ENCODE data around the gene IGFBP4.

Gene IGFBP4

DNA sequence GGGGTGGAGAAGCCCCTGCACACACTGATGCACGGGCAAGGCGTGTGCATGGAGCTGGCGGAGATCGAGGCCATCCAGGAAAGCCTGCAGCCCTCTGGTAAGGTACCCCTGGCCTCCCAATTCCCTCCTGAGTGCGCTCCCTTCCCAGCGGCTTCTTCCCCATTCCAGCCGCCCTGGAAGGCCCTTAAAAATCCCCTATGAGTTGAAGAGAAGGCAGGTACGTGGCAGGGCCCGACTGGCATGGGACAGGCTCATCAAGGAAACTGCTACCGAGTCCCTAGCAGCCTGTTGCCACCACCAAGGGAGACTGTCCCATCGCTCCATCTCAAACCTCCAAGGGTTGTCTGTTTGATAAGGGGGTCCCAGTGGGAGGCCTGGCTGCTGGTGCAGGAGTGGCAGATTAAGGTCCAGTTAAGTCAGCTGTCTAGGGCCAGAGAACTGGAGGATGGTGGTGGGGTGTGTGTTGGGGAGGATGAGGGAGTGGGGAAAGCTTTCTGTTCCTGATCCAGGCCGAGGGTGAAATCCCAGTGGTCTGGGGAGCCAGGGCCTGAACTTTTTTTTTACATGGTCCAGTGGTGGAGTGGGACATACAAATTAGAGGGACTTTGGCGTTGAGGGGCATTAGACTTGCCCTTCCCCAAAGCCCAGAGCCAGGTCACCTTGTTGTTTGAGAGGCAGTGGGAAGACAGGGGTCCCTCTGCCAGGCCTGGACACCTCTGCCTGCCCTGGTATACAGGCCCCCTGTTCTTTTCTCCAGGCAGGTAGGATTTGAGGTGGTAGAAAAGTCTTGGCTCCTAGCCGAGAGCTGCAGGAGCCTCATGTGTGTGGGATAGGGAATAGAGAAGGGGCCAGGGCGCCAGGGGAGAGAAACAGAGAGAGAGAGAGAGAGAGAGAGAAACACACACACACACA is 994 bp downstream of the IGFBP4 start:
- H3K4me3 ChIP-seq (ENCODE audit: low read depth, low read length) = peak overlapping the region; percentile 99
- TF ChIP-seq, protein P1, sequence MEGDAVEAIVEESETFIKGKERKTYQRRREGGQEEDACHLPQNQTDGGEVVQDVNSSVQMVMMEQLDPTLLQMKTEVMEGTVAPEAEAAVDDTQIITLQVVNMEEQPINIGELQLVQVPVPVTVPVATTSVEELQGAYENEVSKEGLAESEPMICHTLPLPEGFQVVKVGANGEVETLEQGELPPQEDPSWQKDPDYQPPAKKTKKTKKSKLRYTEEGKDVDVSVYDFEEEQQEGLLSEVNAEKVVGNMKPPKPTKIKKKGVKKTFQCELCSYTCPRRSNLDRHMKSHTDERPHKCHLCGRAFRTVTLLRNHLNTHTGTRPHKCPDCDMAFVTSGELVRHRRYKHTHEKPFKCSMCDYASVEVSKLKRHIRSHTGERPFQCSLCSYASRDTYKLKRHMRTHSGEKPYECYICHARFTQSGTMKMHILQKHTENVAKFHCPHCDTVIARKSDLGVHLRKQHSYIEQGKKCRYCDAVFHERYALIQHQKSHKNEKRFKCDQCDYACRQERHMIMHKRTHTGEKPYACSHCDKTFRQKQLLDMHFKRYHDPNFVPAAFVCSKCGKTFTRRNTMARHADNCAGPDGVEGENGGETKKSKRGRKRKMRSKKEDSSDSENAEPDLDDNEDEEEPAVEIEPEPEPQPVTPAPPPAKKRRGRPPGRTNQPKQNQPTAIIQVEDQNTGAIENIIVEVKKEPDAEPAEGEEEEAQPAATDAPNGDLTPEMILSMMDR (IDR thresholded peaks at IDR 0.05; ENCODE audit: low read depth, low read length) = no peak

DNA sequence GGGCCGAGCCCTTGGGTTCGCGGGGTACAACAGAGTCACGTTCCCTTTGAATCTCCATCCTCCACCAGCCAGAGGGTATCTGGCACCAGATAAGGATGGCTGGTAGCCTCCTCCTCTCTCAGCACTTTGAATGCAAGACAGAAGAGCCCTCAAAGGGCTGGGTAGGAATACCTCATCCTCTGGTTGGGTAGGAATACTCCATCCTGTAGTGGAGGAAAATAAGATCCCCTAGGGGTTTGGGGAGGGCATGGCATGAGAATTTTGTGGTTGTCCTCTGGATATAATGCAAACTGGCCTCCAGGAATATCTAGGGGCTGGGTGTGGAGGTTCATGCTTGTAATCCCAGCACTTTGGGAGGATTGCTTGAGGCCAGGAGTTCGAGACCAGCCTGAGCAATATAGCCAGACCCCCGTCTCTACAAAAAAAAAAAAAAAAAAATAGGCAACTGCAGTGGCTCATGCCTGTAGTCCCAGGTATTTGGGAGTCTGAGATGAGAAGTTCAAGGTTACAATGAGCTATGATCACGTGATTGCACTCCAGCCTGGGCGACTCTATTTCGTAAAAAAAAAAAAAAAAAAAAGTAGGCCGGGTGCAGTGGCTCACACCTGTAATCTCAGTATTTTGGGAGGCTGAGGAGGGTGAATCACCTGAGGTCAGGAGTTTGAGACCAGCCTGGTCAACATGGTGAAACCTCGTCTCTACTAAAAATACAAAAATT is 2.7 kb downstream of the IGFBP4 start:
- TF ChIP-seq, protein P1 (IDR thresholded peaks at IDR 0.05; ENCODE audit: low read depth, low read length) = no peak
- H3K4me3 ChIP-seq (ENCODE audit: low read depth, low read length) = peak overlapping the region; percentile 99

GRCh38 chr17:40447148-40447644 is 3.9 kb downstream of the IGFBP4 start:
- H3K4me3 ChIP-seq (ENCODE audit: low read depth, low read length) = peak overlapping the region; percentile 15
- TF ChIP-seq, protein P1 (IDR thresholded peaks at IDR 0.05; ENCODE audit: low read depth, low read length) = no peak

GRCh38 chr17:40447806-40448205 is 4.6 kb downstream of the IGFBP4 start:
- H3K4me3 ChIP-seq (ENCODE audit: low read depth, low read length) = peak overlapping the region; percentile 19
- TF ChIP-seq, protein P1 (IDR thresholded peaks at IDR 0.05; ENCODE audit: low read depth, low read length) = no peak

GRCh38 chr17:40448213-40448638 is 5.0 kb downstream of the IGFBP4 start:
- peak overlapping the region; percentile 19; the same call in 1 of the 2 replicates for H3K4me3 ChIP-seq (ENCODE audit: low read depth, low read length)
- TF ChIP-seq, protein P1 (IDR thresholded peaks at IDR 0.05; ENCODE audit: low read depth, low read length) = no peak

GRCh38 chr17:40448639-40449261 is 5.5 kb downstream of the IGFBP4 start:
- no peak overlapping the region for H3K4me3 ChIP-seq (ENCODE audit: low read depth, low read length)
- TF ChIP-seq, protein P1 (IDR thresholded peaks at IDR 0.05; ENCODE audit: low read depth, low read length) = no peak

Measured in WI38 (cell line).